NCI-H748 (cell line): Measurements from ENCODE around the gene TBC1D1.

ENCODE experiments used
- DNase-seq: peaks from one replicate; lab custom pipeline; 2025; ENCODE audit not compliant: unreplicated experiment; lab: John Stamatoyannopoulos, UW

TBC1D1 gene

DNA sequence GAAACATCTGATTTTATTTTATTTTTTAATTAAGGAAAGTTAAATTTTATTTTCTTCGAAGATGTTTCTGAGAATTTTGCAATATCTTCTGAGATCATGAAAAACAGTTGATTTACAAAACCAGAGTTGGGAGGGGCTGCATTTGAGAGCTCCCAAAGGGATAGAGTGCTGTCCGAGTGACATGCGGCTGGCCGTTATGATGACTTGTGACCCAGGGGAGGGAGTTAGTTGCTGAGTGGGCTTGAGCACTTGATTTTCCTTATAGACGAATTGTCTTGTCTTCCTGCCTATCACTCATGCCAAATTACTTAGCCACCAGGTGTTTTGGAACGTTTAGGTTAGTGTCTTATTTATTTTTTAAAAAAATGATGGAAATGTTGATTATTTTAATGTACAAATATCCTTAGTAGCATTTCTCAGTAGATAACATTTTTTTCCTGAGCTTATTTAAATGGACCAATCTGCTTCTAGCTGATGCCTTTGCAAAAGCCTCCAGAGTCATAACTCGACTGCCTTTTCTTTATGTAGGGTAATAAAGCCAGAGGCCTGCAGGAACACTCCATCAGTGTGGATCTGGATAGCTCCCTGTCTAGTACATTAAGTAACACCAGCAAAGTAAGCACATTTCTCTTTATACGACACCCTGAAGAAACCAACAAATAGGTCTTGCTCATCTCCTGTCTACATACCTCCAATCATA is 154.6 kb downstream of the TBC1D1 start:
- DNase-seq: no peak

- DNase-seq: no peak
Observed at GRCh38 chr4:38046727-38047489, 156.0 kb downstream of the TBC1D1 start.

DNA sequence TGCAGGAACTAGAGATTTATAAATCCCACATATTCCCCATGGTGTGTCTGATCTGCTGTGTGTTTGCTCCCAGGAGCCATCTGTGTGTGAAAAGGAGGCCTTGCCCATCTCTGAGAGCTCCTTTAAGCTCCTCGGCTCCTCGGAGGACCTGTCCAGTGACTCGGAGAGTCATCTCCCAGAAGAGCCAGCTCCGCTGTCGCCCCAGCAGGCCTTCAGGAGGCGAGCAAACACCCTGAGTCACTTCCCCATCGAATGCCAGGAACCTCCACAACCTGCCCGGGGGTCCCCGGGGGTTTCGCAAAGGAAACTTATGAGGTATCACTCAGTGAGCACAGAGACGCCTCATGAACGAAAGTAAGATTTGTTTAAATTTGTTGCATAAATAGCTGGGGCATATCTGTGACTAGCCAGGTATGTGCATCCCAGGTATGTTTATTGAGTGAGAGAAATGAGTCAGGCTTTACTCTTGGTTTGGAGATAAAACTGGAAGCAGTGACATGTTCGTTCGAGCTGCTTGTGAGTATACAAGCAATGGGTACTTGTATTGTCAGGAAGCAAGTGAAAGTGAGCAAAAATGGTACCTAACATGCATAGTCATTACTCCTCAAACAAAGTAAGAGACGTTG is 158.8 kb downstream of the TBC1D1 start:
- DNase-seq: no peak

DNA sequence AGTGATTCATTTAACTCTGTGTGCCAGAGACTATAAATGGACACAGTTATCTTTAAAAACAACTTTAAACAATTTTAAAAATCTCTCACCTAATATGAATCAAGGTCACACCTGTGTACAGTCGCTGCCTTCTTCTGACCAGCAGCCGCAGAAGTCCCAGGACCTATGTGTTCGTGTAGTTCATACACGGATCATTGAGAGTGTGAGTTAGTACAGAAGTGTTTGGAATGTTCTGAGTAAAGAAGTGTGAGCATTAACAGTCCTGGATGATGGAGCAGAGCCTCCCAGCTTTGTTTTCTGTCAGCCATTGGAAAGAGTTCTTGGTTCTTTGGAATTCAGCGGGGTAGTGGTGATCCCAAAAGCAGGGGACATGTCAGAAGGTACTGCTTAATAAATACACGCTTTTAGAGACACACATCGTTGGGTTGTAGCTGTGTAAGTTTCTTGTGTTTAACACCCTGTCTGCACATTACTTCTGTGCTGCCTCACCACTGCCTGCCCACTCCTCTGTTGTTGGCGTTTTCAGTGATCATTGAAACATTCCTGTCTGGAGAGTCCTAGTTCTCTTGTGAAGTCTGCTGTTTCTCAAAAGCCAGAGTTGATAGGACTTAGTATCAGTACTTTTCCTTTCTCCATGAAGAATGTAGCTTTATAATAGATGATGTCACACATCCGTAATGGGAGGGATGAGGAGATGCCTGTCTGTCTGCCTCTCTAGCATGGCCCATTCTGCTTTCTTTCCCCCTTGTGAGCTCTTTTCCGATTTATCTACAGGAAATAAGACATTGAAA is 159.9 kb downstream of the TBC1D1 start:
- DNase-seq: no peak

- DNase-seq: no peak
Observed at GRCh38 chr4:38055566-38055965, 164.7 kb downstream of the TBC1D1 start.

DNA sequence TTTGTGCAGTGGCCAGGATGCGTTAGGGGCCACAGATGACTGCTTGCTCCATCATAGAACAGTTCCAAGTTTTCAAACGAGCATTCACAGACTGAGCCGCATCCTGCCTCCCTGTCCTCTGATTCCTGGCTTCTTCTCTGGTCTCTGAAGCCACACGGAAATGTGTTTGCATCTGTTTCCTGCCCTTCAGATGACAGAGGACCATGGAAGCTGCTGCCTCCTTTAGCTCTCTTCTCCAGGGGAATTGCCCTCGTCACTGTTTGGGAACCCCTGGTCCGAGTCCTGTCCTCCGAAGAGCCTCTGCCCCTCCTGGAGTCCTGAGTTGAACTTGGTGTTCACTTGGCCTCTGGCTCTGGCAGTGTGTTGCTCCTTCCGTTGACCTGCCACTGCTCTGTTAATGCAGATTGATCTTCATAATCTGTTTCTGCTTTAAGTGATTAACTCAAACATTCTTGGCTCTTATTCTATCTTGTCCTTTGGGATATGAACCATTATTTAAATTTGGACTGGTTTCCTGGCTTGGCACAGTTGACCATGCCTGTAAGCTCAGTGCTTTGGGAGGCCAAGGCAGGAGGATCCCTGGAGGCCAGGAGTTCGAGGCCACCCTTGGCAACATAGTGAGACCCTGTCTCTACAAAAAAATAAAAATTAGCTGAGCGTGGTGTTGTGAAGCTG is 165.3 kb downstream of the TBC1D1 start:
- no peak for DNase-seq

- no peak for DNase-seq
Observed at GRCh38 chr4:38058151-38058550, 167.3 kb downstream of the TBC1D1 start.

DNA sequence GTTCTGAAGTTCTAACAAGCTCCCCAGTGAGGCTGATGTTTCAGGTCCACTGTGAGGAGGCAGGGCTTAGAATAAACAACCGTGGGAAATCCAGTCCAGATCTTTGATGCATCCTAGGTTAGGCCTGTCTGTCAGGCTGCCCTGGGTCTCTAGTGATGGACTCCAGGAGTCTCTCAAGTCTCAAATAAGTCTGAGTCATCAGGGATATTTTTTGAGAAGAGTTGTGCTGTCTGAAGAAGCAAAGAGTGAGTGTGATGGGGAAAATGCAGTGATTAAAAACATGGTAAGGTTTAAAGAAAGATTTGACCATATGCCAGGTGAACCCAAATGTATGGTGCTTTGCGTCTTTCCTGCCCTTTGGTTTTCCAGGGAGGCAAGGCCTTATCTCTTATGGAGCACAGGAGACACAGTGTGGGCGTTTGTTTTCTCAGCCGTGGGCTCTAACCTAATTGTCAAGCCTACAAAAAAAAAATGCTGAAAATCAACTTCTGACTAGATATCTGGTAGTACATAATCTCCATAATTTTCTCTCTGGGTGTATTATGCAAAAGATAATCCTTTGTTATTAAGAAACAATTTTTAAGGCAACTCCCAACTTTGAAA is 170.0 kb downstream of the TBC1D1 start:
- no peak for DNase-seq

DNA sequence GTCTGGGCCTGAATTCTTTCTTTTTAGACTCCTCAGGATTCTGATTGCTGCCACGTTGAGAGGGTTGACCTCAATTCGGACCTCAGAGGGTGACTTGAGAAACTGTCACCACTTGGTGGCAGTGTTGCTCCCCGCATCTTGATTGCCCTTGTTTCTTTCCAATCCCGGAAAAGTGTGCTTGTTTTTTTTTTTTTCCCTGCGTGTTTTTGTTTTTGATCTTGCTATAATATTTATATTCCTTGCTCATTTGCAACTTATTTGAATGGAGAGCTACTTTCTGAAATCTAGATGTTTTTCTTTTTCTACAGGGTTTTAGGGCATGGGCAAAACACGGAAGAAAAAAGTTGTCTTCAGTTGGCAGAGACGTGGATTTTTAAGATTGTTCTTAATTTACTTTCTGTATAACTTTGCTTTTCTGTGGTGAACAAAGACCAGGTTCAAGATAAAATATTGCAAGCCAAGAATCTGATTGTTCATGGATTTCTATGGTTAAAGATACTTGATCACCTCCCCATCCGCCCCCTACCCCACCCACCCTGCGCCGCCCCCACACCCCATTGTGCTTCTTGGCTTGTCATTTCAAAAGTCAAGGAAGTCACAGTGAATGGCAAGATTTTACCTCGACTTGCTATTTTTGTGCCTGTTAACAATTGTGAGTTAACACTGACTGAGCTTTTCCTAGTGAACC is 171.3 kb downstream of the TBC1D1 start:
- DNase-seq: peak; percentile 49

- DNase-seq: no peak
Observed at GRCh38 chr4:38062776-38063097, 171.9 kb downstream of the TBC1D1 start.

DNA sequence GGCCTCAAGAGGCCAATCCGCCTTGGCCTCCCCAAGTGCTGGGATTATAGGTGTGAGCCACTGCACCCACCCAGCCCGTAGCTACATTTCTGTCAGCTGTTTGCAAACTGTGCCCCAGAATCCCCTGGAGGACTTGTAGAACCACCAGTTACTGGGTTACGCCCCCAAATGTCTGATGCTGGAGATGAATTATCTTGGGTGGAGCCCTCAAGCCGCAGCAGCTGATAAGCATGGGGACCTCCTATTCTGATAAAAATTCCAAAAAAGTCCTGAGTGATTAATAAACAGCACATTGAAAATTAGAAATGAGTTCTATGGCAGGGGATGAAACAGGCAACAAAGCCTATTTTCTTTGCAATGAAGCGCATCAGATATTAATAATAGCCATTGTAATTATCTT is 174.3 kb downstream of the TBC1D1 start:
- no peak for DNase-seq

GRCh38 chr4:38065900-38066299 is 175.0 kb downstream of the TBC1D1 start:
- DNase-seq: no peak

- no peak for DNase-seq
Observed at GRCh38 chr4:38067499-38067898, 176.6 kb downstream of the TBC1D1 start.

DNA sequence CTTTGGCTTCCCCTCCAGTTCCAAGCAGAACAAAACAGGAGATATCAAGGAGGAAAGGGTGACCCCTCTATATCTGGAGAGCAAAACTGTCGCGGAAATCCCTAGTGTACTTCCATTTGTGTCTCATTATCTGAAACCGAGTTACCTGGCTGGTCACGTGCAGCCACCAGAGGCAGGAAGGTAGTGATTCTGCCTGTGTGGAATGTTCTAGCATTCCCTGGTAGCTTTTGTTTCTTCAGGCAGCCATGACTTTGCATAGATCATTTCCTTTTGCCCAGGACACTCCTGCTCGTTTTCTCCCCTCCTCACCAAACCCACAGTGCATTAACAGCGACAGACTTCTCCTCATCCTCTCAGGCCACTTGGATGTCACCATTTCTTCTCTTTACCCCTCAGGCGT is 177.2 kb downstream of the TBC1D1 start:
- no peak for DNase-seq

GRCh38 chr4:38069271-38069760 is 178.4 kb downstream of the TBC1D1 start:
- peak; percentile 68 for DNase-seq

- DNase-seq: no peak
Observed at GRCh38 chr4:38071801-38072431, 181.0 kb downstream of the TBC1D1 start.

- no peak for DNase-seq
Observed at GRCh38 chr4:38072578-38072977, 181.7 kb downstream of the TBC1D1 start.

DNA sequence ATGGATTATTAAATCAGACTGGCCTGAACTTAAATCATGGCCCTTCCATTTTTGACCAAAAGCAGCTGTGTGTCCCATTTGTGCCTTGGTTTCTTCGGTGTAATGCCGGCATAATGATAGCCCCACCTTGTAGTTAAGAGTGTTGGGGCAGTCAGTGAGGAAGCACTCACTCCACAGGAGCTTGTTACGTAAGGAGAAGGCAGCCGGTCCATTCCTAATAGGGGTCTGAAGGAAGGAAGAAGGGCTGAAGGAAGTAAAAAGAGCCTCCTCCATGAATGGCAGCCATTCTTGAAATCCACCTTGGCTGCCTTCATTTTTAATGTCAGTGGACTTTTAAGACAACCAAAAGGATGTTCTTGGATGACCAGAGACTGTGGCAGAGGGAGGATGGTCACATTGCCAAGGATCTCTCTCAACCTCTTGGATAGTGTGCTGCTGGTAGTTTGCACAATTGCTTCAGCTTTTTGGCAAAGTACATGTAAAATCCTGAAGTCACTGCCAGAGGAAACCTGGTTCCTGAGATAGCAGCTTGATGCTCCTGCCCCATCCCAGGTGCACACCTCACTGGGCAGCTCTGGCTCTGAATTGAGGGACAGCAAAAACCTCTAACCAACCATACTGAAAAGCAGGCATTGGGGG is 182.8 kb downstream of the TBC1D1 start:
- DNase-seq: no peak
